HG02571 (cell line): ENCODE measurements around the gene CFAP73.

Source experiments
- ATAC-seq: cut with Tn5 transposase; IDR thresholded peaks from one replicate; pipeline ENCODE4 v1.9.1; 2021; ENCODE audit warnings: mild to moderate bottlenecking, moderate library complexity; ENCODE audit not compliant: unreplicated experiment

The CFAP73 gene

GRCh38 chr12:113119980-113120669 is 29.4 kb upstream of the CFAP73 start:
- no peak for ATAC-seq

- no peak for ATAC-seq
Measured at GRCh38 chr12:113120670-113121370, 28.7 kb upstream of the CFAP73 start.

- no peak for ATAC-seq
Measured at GRCh38 chr12:113127791-113128199, 21.7 kb upstream of the CFAP73 start.

- no peak for ATAC-seq
Measured at GRCh38 chr12:113128802-113129663, 20.5 kb upstream of the CFAP73 start.

- no peak for ATAC-seq
Measured at GRCh38 chr12:113129664-113130456, 19.7 kb upstream of the CFAP73 start.

- no peak for ATAC-seq
Measured at GRCh38 chr12:113130457-113131135, 18.9 kb upstream of the CFAP73 start.

GRCh38 chr12:113131556-113131955 is 18.0 kb upstream of the CFAP73 start:
- ATAC-seq, result no peak

- ATAC-seq, result no peak
Measured at GRCh38 chr12:113133036-113133435, 16.5 kb upstream of the CFAP73 start.

GRCh38 chr12:113133666-113134065 is 15.9 kb upstream of the CFAP73 start:
- ATAC-seq, result no peak

GRCh38 chr12:113134071-113134470 is 15.5 kb upstream of the CFAP73 start:
- no peak for ATAC-seq

- no peak for ATAC-seq
Measured at GRCh38 chr12:113134521-113134951, 15.0 kb upstream of the CFAP73 start.

GRCh38 chr12:113135178-113136127 is 14.1 kb upstream of the CFAP73 start, which contains the start of gene RASAL1:
Gene RASAL1 (minus strand): TSS chr12:113135761. CDS start chr12:113135462, 299 bp downstream.
- no peak for ATAC-seq

- ATAC-seq, result no peak
Measured at GRCh38 chr12:113136128-113136989, 13.2 kb upstream of the CFAP73 start.

- ATAC-seq, result no peak
Measured at GRCh38 chr12:113136990-113137511, 12.5 kb upstream of the CFAP73 start.

GRCh38 chr12:113137861-113138783 is 11.4 kb upstream of the CFAP73 start:
- no peak for ATAC-seq

GRCh38 chr12:113138826-113139225 is 10.7 kb upstream of the CFAP73 start:
- ATAC-seq, result no peak

- no peak for ATAC-seq
Measured at GRCh38 chr12:113140706-113141105, 8.8 kb upstream of the CFAP73 start.
